Upper lobe of right lung (tissue), 1 donor: ENCODE measurements around the gene PADI3. TPM values are rescaled to one million over a fixed set of nuclear protein-coding genes. Genes with fewer than 3 reads are reported as not detected.

ENCODE experiments used
- ATAC-seq: fragments of 200-7000 bp; cut with Tn5 transposase; one replicate; pipeline ENCODE4 v1.9.1; 2020; ENCODE audit warnings: mild to moderate bottlenecking, moderate library complexity
- DNase-seq: peaks from one replicate; pipeline ENCODE4 v3.0.0-alpha.2; 2020
- H3K27ac ChIP-seq: fragments of 200-600 bp; one replicate; pipeline ENCODE4 v1.8.0; 2022
- H3K27me3 ChIP-seq: fragments of 200-600 bp; one replicate; pipeline ENCODE4 v1.8.0; 2022; ENCODE audit warnings: mild to moderate bottlenecking
- H3K36me3 ChIP-seq: fragments of 200-600 bp; one replicate; pipeline ENCODE4 v1.8.0; 2022
- H3K4me1 ChIP-seq: fragments of 200-600 bp; one replicate; pipeline ENCODE4 v1.8.0; 2022
- H3K4me3 ChIP-seq: fragments of 200-600 bp; one replicate; pipeline ENCODE4 v1.8.0; 2022; ENCODE audit warnings: mild to moderate bottlenecking
- H3K9me3 ChIP-seq: fragments of 200-600 bp; one replicate; pipeline ENCODE4 v1.8.0; 2022
- intact Hi-C: fragments of 100-400 bp; cut with DNase I; formaldehyde crosslinking; loops from one replicate; pipeline ENCODE4 v1.11.0; 2022
- total RNA-seq: library from RNA; stranded (reverse); fragmentation: NEBNext Ultra II Directional; extraction: Animal tissue kit (Norgen Biotek cat#: 25700); gene quantifications from one replicate; pipeline ENCODE4 v1.2.1, GENCODE V29; 2021
- TF ChIP-seq, protein P1 (sequence below): fragments of 200-600 bp; IDR thresholded peaks from one replicate; pipeline ENCODE4 v1.8.0; 2022; ENCODE audit warnings: antibody characterized with exemption
- donor health status: DM: no; HTN: yes; CAD: no; lungs with severe emphysema.

The PADI3 gene
- total RNA-seq, 1 donor from 2014 or later: not detected

DNA sequence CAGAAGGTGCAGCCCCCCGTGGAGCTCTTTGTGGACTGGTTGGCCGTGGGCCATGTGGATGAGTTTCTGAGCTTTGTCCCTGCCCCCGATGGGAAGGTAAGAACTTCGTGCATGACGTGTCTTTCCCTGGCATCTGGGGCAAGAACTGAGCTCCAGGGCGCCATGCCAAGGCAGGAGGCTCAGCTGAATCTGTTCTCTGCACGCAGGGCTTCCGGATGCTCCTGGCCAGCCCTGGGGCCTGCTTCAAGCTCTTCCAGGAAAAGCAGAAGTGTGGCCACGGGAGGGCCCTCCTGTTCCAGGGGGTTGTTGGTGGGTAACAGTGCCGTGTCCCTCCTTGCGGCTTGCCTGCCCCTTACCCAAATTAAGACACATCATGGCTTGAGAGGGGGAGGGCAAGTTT is 27.7 kb downstream of the PADI3 start:
- TF ChIP-seq, protein P1, sequence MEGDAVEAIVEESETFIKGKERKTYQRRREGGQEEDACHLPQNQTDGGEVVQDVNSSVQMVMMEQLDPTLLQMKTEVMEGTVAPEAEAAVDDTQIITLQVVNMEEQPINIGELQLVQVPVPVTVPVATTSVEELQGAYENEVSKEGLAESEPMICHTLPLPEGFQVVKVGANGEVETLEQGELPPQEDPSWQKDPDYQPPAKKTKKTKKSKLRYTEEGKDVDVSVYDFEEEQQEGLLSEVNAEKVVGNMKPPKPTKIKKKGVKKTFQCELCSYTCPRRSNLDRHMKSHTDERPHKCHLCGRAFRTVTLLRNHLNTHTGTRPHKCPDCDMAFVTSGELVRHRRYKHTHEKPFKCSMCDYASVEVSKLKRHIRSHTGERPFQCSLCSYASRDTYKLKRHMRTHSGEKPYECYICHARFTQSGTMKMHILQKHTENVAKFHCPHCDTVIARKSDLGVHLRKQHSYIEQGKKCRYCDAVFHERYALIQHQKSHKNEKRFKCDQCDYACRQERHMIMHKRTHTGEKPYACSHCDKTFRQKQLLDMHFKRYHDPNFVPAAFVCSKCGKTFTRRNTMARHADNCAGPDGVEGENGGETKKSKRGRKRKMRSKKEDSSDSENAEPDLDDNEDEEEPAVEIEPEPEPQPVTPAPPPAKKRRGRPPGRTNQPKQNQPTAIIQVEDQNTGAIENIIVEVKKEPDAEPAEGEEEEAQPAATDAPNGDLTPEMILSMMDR: no peak
- peak; percentile 64 for DNase-seq
- H3K4me1 ChIP-seq: peaks cover under 1% of the 10 kb centered on the region
- H3K36me3 ChIP-seq: no peaks in the 10 kb centered on the region
- peaks cover 11% of the 10 kb centered on the region for H3K27me3 ChIP-seq
- peak; percentile 51 for ATAC-seq
- no peaks in the 10 kb centered on the region for H3K9me3 ChIP-seq
- H3K4me3 ChIP-seq: no peak overlapping the region
- intact Hi-C loops: no loop called here
- H3K27ac ChIP-seq: no peak overlapping the region

DNA sequence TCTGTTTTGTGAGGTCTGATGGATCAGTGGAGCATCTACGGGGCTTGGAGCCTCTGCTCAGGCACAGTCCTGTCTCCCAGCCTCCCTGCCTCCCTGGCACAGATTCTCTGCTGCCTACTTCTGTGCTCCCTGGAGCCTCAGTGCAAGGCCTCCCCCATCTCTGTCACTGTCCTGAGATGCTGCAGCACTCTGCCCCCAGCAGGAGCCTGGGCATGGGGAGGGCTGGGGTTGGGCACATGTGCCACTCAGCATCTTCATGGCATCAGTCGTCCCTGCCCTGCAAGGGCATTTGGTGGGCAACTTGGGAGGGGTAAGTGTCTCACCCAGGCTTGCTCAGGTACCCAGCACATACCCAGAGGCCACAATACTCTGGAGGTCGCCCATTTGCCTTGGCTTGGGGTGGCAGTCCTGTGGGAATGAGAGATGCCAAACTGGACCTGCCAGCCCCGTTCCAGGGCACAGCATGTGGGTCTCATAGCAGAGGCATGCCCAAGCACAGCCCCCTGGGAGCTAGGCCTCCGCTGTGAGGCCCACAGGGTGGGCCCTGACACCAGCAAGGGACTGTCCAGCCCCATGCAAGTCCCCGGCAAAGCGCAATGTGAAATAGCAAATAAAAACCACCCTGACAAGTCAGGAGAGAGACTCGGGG is 28.7 kb downstream of the PADI3 start:
- Histone ChIP-seq H3K27me3 (peaks cover 11% of the 10 kb centered on the region), H3K4me1 (peaks cover 3% of the 10 kb centered on the region), H3K36me3 (no peaks in the 10 kb centered on the region), H3K27ac (no peak overlapping the region), H3K4me3 (no peak overlapping the region), H3K9me3 (no peaks in the 10 kb centered on the region)
- TF ChIP-seq, protein P1: no peak
- DNase-seq: peak; percentile 33
- intact Hi-C loops: no loop called here
- ATAC-seq: no peak

DNA sequence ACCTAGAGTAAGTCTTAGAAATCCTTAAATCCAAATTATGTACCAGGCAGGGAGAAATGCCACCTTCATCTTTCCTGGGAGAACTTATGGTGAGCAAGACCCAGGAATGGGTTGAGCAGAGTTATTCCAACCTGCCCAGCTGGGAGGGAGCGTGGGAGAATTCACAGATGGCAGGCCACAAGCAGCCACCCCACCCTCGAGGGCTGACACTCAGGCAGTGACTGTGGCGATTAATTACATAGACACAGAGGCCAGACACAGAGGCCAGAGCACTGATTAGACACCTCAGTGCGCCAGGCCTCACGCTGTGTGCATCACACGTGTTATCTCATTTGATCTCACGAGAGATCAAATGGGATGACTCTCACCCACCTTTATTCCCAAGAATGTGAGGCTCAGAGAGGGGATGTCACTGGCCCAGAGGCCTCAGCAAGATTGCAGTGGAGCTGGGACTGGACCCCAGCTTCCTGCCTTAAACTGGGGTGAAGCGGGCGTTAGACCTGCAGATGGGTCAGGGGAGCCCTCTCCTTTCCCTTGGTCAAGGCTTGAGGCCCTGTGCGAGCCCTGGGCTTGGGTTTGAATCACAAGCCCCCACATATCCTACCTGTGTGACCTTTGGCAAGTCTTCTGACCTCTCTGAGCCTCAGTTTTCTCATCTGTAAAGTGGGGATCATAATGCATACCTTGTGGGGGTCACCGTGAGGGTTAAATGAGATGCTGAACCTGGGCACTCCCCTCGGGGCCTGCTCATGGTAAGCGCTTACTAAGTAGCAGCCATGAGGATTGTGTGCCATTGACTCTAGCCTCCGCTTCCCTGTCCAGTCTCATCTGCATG is 30.3 kb downstream of the PADI3 start:
- no peak overlapping the region for H3K27ac ChIP-seq
- peaks cover 3% of the 10 kb centered on the region for H3K4me1 ChIP-seq
- no peaks in the 10 kb centered on the region for H3K9me3 ChIP-seq
- no peak overlapping the region for H3K4me3 ChIP-seq
- TF ChIP-seq, protein P1: no peak
- H3K27me3 ChIP-seq: peaks cover 11% of the 10 kb centered on the region
- peak; percentile 35 for DNase-seq
- no peaks in the 10 kb centered on the region for H3K36me3 ChIP-seq
- no peak for ATAC-seq
- intact Hi-C loops: no loop called here

DNA sequence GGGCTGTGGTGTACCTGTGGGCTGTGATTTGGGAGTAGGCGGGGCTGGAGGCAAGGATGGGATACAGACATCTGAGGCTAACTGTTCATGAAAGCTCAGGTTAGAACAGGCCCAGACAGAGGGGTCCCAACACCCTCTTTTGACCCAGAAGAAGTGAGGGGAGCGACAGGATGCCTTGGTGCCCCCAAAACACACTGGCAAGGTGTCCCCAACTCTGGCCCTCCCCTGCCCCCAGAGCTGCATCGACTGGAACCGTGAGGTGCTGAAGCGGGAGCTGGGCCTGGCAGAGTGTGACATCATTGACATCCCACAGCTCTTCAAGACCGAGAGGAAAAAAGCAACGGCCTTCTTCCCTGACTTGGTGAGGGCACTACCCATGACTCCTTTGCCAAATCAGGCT is 31.5 kb downstream of the PADI3 start:
- Histone ChIP-seq H3K4me1 (peaks cover 3% of the 10 kb centered on the region), H3K27me3 (peaks cover 11% of the 10 kb centered on the region), H3K27ac (no peak overlapping the region), H3K9me3 (no peaks in the 10 kb centered on the region), H3K36me3 (no peaks in the 10 kb centered on the region), H3K4me3 (no peak overlapping the region)
- ATAC-seq: no peak
- peak; percentile 36 for DNase-seq
- intact Hi-C loops: no loop called here
- TF ChIP-seq, protein P1: no peak

DNA sequence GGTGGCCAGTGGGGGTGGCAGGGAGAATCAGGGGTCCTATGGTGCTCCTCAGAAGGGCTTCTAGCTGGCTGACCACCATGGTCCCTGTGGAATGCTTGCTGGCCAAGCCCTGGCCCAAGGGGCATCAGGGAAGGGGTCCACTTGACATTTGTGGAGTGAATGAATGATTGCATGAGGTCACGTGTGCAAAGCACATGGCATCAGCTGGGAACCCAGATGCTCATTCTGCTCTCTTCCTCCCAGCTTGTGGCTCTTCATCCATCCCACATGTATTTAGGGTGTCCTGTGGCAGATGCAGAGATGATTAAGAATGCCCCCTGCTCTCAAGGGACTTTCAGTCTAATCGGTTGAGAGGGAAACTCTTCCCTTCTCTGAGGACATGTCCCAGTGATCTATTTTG is 32.0 kb downstream of the PADI3 start:
- Histone ChIP-seq H3K4me3 (no peak overlapping the region), H3K4me1 (peaks cover 3% of the 10 kb centered on the region), H3K9me3 (no peaks in the 10 kb centered on the region), H3K36me3 (no peaks in the 10 kb centered on the region), H3K27me3 (peaks cover 11% of the 10 kb centered on the region), H3K27ac (no peak overlapping the region)
- ATAC-seq (no peak), DNase-seq (peak; percentile 18)
- TF ChIP-seq, protein P1: no peak
- intact Hi-C loops: no loop called here
